Stimulated activated naive B cell treated with anti-CD40 and anti-IgM and Interleukin-4, amounts not matched to agents 10 μg/mL and 1 μg/mL and 100 μg/mL, for 72 hours (primary cell): ENCODE measurements around the gene METTL22.

Experiments
- ATAC-seq, 2 donors: fragments of 150-1000 bp; cut with Tn5 transposase; replicated peaks; 2 replicates each; pipeline ENCODE4 v1.10.0; 2021; ENCODE audit warnings: moderate library complexity in 1 of 2
- DNase-seq: peaks from one replicate; pipeline ENCODE4 v3.0.0; 2021
- H3K27ac Mint-ChIP-seq: one replicate; pipeline ENCODE4 v1.8.0; 2022; ENCODE audit warnings: mild to moderate bottlenecking, mixed read lengths
- H3K27me3 Mint-ChIP-seq, 2 donors: one replicate each; pipeline ENCODE4 v1.8.0; 2022; ENCODE audit warnings: mixed read lengths in 2 of 2
- H3K36me3 Mint-ChIP-seq, 2 donors: one replicate each; pipeline ENCODE4 v1.8.0; 2022; ENCODE audit warnings: mixed read lengths in 2 of 2, mild to moderate bottlenecking in 1 of 2
- H3K4me1 Mint-ChIP-seq, 2 donors: one replicate each; pipeline ENCODE4 v1.8.0; 2022; ENCODE audit warnings: mixed read lengths in 2 of 2, mild to moderate bottlenecking in 1 of 2
- H3K4me3 Mint-ChIP-seq, 2 donors: one replicate each; pipeline ENCODE4 v1.8.0; 2022; ENCODE audit warnings: mild to moderate bottlenecking in 2 of 2, mixed read lengths in 2 of 2, moderate library complexity in 1 of 2
- H3K9me3 Mint-ChIP-seq, 2 donors: one replicate each; pipeline ENCODE4 v1.8.0; 2022; ENCODE audit warnings: mixed read lengths in 2 of 2, mild to moderate bottlenecking in 1 of 2

Gene METTL22

DNA sequence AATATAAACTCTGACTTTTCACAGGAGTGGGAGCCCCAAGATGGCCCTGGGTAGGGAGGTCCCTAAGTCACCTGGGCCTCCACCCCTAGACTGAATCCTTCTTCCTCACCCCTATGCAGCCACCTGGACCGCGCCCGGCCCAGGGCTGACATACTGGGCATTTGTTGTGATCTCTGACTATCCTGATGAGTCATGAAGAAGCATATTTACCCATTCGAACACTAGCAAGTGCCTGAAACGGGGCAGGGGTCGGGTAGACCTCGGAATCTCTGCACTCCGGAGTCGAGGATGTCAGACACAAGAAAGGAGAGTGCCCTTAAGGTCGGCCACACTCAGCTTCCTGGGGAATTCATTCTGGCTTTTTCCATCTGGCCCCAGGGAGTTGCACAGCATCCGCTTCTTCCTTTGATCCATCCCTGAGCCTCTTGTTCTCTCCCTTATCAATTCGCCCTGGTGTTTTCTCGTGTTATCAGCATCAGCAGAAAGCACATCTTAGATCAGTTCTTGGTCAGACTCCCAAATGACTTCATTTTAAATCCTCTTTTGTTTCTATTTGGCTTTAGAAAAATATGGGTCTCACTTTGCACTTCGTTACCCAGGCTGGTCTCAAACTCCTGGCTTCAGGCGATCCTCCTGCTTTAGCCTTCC is 10.4 kb downstream of the METTL22 start:
- Mint-ChIP-seq H3K9me3 (no peaks in the 10 kb centered on the region), H3K4me3 (no peak overlapping the region), H3K36me3 (peaks cover 60 to 63% of the 10 kb centered on the region in 2 donors), H3K27me3 (no peaks in the 10 kb centered on the region), H3K27ac (peak overlapping the region; percentile 54), H3K4me1 (peaks cover 14 to 22% of the 10 kb centered on the region in 2 donors)
- ATAC-seq (no peak), DNase-seq (no peak)

DNA sequence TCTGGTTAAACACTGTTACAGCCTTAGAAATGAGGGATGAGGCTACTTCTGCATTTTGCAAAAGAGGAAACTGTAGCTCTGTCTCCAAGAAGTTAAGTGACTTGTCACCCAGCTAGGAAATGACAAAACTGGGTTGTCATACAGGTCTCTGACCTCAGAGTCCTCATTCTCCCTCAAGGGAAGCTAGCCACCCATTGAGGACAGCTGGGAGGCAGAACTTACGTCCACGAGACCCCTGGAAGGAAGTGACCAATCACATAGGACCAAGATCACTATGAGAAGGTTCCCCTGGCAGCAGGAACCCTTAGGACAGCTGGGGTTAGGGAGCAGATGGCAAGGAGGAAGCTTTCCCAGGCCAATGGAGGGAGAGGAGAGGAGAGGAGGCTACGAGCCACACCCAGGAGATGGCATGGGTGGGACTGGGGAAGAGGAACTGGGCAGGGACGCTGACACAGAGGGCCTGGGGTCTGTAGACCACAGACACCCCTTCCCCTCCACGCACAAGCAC is 11.2 kb downstream of the METTL22 start:
- Mint-ChIP-seq H3K36me3 (peaks cover 57 to 58% of the 10 kb centered on the region in 2 donors), H3K4me1 (peaks cover 12 to 19% of the 10 kb centered on the region in 2 donors)
- peak; percentile 73 for ATAC-seq

DNA sequence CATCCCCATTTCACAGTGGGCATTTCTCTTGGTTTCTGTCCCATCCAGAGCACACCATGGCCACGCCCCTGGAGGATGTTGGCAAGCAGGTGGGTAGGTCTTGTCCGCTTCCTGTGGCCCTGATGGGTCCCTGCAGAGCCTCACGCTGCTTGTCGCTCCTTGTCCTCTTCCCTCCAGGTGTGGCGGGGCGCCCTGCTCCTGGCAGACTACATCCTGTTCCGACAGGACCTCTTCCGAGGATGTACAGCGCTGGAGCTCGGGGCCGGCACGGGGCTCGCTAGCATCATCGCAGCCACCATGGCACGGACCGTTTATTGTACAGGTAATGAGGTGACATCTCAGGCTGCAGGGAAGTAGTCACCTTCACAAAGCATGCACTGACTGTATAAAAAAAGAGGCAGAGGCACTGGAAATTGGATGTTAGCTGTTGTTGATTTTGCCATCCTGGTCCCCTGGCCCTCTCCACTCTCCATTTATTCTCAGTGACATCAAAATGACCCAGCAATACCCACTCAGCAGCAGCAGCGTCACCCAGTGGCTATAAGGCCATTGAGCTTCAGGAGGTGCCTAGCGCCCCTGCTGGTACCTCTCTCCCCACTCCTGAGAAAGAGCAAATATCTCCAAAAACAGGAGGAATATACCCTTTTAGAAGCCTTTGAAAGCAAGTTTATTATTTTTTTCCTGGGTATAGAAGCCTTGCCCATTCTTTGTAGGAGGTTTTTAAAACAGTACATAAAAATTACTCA is 13.7 kb downstream of the METTL22 start:
- Mint-ChIP-seq H3K36me3 (peaks cover 56 to 57% of the 10 kb centered on the region in 2 donors), H3K27me3 (no peaks in the 10 kb centered on the region), H3K27ac (peak overlapping the region; percentile 62), H3K9me3 (no peaks in the 10 kb centered on the region), H3K4me1 (peaks cover 6 to 13% of the 10 kb centered on the region in 2 donors), H3K4me3 (no peak overlapping the region)
- ATAC-seq (no peak), DNase-seq (no peak)

More for the DNA sequence above, 11.2 kb downstream of the METTL22 start:
- no peak for DNase-seq
- Mint-ChIP-seq H3K9me3 (no peaks in the 10 kb centered on the region), H3K27ac (peak overlapping the region; percentile 48), H3K27me3 (no peaks in the 10 kb centered on the region), H3K4me3 (no peak overlapping the region)

DNA sequence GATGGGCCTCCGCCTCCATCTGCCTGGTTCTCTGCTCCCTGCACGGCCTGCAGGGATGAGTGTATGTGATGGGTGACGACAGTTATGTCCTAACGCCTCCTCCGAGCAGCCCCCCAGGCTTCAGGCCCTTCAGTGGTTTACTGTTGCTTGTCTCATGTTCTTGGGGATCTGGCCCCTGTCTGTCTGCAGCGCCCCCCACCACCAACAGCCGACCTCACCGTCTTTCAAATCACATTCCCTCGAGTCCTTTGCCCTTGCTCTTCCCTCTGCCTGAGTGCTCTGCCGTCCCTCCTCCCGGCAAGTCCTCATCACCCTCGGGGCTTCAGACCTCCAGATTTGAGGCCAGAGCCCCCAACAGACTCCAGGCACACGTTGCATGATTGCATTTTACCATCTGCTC is 18.2 kb downstream of the METTL22 start:
- H3K4me1 Mint-ChIP-seq, result peaks cover under 1 to 8% of the 10 kb centered on the region in 2 donors
- H3K9me3 Mint-ChIP-seq, result no peaks in the 10 kb centered on the region
- ATAC-seq (no peak), DNase-seq (no peak)
- H3K27ac Mint-ChIP-seq, result no peak overlapping the region
- peaks cover 64 to 76% of the 10 kb centered on the region in 2 donors for H3K36me3 Mint-ChIP-seq
- H3K27me3 Mint-ChIP-seq, result no peaks in the 10 kb centered on the region
- H3K4me3 Mint-ChIP-seq, result no peak overlapping the region

DNA sequence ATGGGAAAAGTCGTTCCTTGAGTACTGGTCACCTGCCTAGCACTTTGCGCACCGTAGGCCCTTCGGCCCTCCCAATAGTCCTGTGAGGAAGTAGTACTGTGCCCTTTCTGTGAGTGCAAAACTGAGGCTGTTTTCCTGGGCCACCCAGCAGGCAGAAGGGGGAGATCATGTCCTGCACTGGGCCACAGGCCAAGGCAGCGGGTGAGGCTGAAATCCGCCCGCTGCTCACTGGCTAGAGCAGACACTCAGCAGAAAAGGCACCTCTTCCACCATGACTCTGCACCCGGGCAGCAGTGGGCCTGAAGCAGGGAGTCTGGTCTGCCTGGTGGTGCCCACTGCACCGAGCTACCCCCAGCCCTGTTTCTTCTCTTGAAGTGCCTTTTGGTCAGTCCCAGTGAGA is 20.2 kb downstream of the METTL22 start:
- no peaks in the 10 kb centered on the region for H3K9me3 Mint-ChIP-seq
- ATAC-seq, result no peak
- no peak for DNase-seq
- no peaks in the 10 kb centered on the region for H3K27me3 Mint-ChIP-seq
- peak overlapping the region; percentile 53 for H3K27ac Mint-ChIP-seq
- no peak overlapping the region for H3K4me3 Mint-ChIP-seq
- peaks cover 3 to 12% of the 10 kb centered on the region in 2 donors for H3K4me1 Mint-ChIP-seq
- H3K36me3 Mint-ChIP-seq, result peaks cover 67 to 80% of the 10 kb centered on the region in 2 donors

DNA sequence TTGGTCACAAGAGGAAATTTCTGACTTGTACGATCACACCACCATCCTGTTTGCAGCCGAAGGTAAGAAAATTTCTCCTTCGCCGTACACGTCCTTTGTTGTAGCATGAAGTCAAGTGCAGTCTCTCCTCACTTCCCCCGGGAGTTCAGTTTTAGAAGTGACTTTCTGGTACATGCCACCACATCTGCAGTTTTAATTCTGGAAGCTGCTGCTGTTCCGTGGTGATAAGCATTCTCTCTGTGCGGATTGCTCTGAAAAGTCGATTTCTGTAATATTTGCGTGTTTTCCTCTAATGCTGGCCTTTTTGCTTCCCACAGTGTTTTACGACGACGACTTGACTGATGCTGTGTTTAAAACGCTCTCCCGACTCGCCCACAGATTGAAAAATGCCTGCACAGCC is 20.6 kb downstream of the METTL22 start:
- H3K9me3 Mint-ChIP-seq, result no peaks in the 10 kb centered on the region
- peaks cover 71 to 84% of the 10 kb centered on the region in 2 donors for H3K36me3 Mint-ChIP-seq
- no peak overlapping the region for H3K27ac Mint-ChIP-seq
- H3K4me3 Mint-ChIP-seq, result no peak overlapping the region
- H3K4me1 Mint-ChIP-seq, result peaks cover 3 to 12% of the 10 kb centered on the region in 2 donors
- ATAC-seq, result no peak
- H3K27me3 Mint-ChIP-seq, result no peaks in the 10 kb centered on the region
- DNase-seq, result no peak

DNA sequence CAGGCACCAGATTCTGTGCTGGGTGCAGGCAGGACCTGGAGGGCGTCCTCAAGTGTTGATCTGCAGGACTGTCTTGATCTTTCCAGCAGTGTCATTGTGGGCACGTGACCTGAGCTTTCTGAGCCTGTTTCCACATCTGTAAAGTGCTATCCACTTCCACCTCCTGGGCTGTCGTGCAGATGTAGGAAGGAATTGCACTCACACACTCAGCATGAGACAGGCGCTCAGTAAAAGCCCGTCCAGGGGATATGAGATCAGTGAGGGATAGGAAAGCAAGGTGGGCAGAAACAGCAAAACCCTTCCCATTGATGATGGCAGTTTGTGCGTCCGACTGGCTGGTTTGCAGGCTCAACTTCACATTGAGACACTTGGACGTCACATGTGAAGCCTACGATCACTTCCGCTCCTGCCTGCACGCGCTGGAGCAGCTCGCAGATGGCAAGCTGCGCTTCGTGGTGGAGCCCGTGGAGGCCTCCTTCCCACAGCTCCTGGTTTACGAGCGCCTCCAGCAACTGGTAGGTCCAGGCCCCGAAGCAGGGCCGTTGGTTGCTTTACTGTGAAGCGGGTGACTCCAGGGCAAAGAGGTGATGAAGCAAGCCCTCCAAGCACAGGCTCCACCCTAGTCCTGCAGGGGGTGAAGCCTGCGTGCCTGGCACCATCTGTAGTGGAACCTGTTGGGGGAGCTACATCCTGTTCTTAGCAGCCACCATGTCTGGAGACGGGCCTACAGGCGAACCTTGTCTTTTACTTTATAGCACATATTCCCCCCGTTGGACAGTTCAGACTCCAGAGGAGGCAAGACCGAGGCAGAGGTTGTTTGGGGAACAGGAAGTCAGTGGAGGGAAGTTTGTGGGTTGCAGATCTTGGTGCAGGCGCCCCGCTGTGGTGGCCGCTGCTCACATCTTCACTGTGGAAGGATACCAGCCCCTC is 23.0 kb downstream of the METTL22 start:
- Mint-ChIP-seq H3K4me1 (peaks cover 3 to 12% of the 10 kb centered on the region in 2 donors), H3K4me3 (no peak overlapping the region), H3K36me3 (peaks cover 60 to 77% of the 10 kb centered on the region in 2 donors), H3K27me3 (no peaks in the 10 kb centered on the region), H3K27ac (peak overlapping the region; percentile 53), H3K9me3 (no peaks in the 10 kb centered on the region)
- ATAC-seq, result peak; percentile 61 to 76
- DNase-seq, result no peak

DNA sequence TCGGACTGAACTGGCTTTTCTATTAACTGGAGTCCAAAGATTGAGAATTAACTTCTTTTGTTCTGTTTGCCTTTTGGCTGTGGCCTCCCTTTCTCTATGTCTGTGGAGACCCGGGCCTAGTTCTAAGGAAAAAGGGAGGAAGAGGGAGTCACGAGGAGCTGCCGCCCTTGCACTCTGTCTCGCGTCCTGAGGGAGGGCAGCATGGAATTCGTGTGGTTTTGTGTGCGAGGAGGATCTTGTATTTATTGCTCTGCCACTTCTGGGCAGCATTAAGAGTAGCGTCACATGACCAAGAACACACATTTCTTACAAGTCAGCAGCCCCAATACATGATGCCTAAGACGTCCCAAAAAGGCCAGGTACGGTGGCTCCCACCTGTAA is 23.6 kb downstream of the METTL22 start:
- Mint-ChIP-seq H3K36me3 (peaks cover 55 to 70% of the 10 kb centered on the region in 2 donors), H3K4me3 (no peak overlapping the region), H3K9me3 (no peaks in the 10 kb centered on the region)

DNA sequence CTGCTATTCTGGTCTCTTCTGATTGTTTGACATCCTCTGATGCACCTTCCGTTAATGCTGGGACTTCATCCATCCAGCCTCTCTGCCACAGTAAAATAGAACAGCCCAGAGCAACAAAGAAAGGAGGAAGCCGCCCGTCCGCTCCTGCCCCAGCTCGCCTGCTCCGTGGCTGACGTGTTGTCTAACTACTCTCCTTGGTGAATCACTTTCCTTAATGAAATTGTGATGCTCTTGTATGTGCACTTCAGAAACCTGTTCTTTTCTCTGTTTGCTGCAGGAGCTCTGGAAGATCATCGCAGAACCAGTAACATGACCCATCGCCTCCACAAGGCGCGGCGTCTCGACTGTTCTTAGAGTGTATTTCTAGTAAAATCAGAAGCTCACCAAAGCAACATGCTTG is 24.3 kb downstream of the METTL22 start:
- H3K27ac Mint-ChIP-seq, result no peak overlapping the region
- H3K36me3 Mint-ChIP-seq, result peaks cover 55 to 66% of the 10 kb centered on the region in 2 donors
- no peaks in the 10 kb centered on the region for H3K9me3 Mint-ChIP-seq
- no peaks in the 10 kb centered on the region for H3K27me3 Mint-ChIP-seq
- H3K4me3 Mint-ChIP-seq, result no peak overlapping the region
- peaks cover 3 to 12% of the 10 kb centered on the region in 2 donors for H3K4me1 Mint-ChIP-seq
- ATAC-seq (no peak), DNase-seq (no peak)

More for the DNA sequence above, 23.6 kb downstream of the METTL22 start:
- Mint-ChIP-seq H3K27ac (peak overlapping the region; percentile 53), H3K27me3 (no peaks in the 10 kb centered on the region), H3K4me1 (peaks cover 3 to 12% of the 10 kb centered on the region in 2 donors)
- ATAC-seq (no peak), DNase-seq (no peak)

DNA sequence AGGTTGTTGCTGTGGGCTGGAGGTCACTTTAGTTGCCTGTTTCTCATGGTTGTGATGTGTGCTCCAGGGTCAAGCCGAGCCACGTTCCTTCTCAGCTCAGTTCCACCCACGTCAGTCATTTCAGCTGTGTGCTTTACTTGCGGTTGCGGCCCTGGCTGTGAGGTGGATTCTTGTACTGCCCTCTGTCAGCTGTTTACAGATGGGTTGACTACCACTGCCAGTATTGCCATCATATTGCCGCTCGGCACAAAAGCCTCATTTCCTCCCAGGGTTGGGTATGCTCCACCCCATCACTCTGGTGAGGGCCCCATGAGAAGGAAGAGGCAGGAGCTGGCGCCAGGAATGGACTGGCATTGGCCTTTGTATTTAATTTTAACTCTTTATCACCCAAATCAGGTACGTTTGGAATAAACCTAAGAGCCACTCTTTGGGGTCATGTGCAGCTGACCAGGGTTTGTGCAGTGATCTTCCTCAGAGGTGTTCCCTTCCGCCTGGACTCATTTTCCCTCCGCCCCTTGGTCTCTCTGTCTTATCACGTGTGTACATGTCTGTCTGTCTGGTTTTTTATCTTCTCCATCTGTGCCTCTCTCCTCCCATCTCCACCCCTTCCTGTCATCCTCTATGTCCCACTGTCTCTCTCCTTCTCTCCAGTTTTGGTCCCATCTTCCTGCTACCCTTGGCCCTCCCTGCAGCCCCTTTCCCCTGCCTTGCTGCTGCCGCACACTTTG is 25.0 kb downstream of the METTL22 start:
- Mint-ChIP-seq H3K4me3 (no peak overlapping the region), H3K9me3 (no peaks in the 10 kb centered on the region), H3K36me3 (peaks cover 49 to 60% of the 10 kb centered on the region in 2 donors), H3K27me3 (no peaks in the 10 kb centered on the region), H3K27ac (peak overlapping the region; percentile 20), H3K4me1 (peaks cover 3 to 12% of the 10 kb centered on the region in 2 donors)
- DNase-seq, result no peak
- no peak for ATAC-seq

DNA sequence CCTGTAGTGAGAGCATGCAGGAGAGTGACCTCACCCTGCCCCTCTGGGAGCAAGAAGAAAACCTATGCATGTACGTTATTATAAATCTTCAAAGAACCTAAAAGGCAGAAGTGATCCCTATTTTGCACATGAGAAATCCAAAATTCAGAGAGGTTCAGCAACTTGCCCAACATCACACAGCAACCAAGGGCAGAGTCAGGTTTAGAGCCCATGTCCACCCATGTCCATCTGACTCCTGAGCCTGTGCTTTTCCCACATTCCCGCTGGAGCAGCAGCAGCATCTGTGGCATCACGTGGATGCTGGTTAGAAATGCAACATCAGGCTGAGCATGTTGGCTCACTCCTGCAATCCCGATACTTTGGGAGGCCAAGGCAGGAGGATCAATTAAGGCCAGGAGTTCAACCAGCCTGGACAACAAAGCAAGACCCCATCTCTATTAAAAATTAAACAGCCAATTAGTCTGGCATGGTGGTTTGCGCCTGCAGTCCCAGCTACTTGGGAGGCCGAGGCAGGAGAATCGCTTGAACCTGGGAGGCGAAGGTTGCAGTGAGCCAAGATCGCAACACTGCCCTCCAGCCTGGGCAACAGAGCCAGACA is 26.3 kb downstream of the METTL22 start:
- Mint-ChIP-seq H3K27ac (no peak overlapping the region), H3K4me1 (peaks cover 3 to 12% of the 10 kb centered on the region in 2 donors), H3K9me3 (no peaks in the 10 kb centered on the region), H3K36me3 (peaks cover 39 to 46% of the 10 kb centered on the region in 2 donors), H3K27me3 (no peaks in the 10 kb centered on the region), H3K4me3 (no peak overlapping the region)
- ATAC-seq (no peak), DNase-seq (no peak)

DNA sequence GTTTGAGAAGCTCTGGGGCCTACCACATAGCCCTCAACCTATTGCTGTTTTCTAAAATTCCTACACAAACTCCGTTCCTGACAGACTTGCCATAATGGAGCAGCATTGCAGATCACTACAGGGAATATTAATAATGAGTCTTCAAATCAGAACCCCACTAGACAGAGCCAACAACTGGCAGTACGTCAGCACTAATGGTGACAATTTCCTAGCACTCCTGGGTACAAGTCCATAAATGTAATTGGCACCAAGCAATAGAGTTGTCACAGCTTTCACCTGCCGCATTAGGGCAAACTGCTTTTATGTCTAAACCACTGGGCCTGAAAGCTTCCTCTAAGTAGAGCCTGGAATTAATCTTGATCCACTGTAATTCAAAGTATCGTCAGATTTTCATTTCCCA is 27.4 kb downstream of the METTL22 start:
- Mint-ChIP-seq H3K27me3 (no peaks in the 10 kb centered on the region), H3K4me3 (no peak overlapping the region), H3K36me3 (peaks cover 32 to 44% of the 10 kb centered on the region in 2 donors), H3K9me3 (no peaks in the 10 kb centered on the region), H3K4me1 (peaks cover 3 to 12% of the 10 kb centered on the region in 2 donors), H3K27ac (no peak overlapping the region)
- no peak for DNase-seq
- ATAC-seq, result no peak

DNA sequence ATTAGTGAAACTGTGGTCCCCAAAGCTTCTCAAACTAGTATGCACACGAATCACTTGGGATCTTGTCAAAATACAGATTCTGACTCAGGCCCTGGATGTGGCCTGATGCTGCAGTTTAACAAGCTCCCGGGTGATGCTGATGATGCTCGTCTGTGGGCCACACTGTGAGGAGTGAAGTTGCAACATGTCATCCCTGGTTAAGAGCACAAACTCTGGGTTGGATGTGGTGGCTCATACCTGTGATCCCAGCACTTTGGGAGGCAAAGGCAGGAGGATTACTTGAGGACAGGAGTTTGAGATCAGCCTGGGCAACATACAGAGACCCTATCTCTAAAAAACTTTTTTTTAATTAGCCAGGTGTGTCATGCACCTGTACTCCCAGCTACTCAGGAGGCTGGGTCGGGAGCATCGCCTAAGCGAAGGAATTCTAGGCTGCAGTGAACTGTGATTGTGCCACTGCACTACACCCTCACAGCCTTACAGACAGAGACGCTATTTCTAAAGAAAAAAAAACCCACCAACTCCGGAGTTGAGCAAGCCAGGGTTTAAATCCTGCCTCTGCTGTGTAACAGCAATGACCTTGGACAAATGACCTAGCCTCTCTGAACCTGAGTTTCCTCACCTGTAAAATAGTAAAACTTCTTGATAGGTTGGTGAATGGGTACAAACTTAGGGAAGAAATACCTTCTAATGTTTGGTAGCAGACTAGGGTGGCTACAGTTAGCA is 28.5 kb downstream of the METTL22 start:
- Mint-ChIP-seq H3K9me3 (no peaks in the 10 kb centered on the region), H3K27me3 (no peaks in the 10 kb centered on the region), H3K4me3 (no peak overlapping the region), H3K27ac (no peak overlapping the region), H3K36me3 (peaks cover 24 to 36% of the 10 kb centered on the region in 2 donors), H3K4me1 (peaks cover 2% of the 10 kb centered on the region in 2 donors)
- ATAC-seq (no peak), DNase-seq (no peak)
